B cell (primary cell): ENCODE data around the gene DLG2. TPM values are rescaled to one million over a fixed set of nuclear protein-coding genes. Genes with fewer than 3 reads are reported as not detected.
"Not testable (repeated sequence)": the region's sequence is repeated elsewhere in the genome, so short reads cannot be mapped to it uniquely, and the experiment has no call there.

Experiments
- ATAC-seq: fragments of 200-7000 bp; cut with Tn5 transposase; one replicate; pipeline ENCODE4 v1.10.0; 2021; ENCODE audit warnings: low read depth, mild to moderate bottlenecking, moderate number of reproducible peaks, moderate library complexity
- CTCF ChIA-PET: fragments of 350-600 bp; sonication (Branson Sonifier 250); formaldehyde crosslinking; loops from one replicate; lab custom pipeline; 2021; ENCODE audit warnings: antibody characterized with exemption, inconsistent platforms; lab: Charles Lee
- POLR2A ChIA-PET: fragments of 350-600 bp; sonication (Branson Sonifier 250); formaldehyde crosslinking; loops from one replicate; lab custom pipeline; 2021; ENCODE audit warnings: antibody characterized with exemption; lab: Charles Lee
- DNase-seq: peaks from one replicate; pipeline ENCODE4 v3.0.0; 2013
- H2AFZ ChIP-seq: 2 replicates; pipeline ENCODE4 v1.6.1; 2012; ENCODE audit warnings: mild to moderate bottlenecking, low read depth, low read length; ENCODE audit not compliant: insufficient read depth, poor library complexity, severe bottlenecking
- H3K27ac ChIP-seq, 2 donors: 1 replicate in 1 of 2; 2 replicates in 1 of 2; pipeline ENCODE4 v1.5.1; 2012 to 2013; ENCODE audit warnings: low read length in 2 of 2, mild to moderate bottlenecking in 2 of 2, moderate library complexity in 1 of 2
- H3K27me3 ChIP-seq, 4 experiments: fragments of 200-600 bp in 1 of 4; sonication (generic) in 1 of 4; replicated peaks in 1 of 4; 1 replicate in 2 of 4; 2 replicates in 2 of 4; pipeline versions ENCODE4 v1.6.1 to v1.7.0; 2013 to 2016; ENCODE audit warnings: low read length in 3 of 4, mild to moderate bottlenecking in 2 of 4, mixed read lengths in 1 of 4, moderate library complexity in 1 of 4; ENCODE audit not compliant: insufficient read depth in 4 of 4, control insufficient read depth in 3 of 4; ENCODE audit errors: control extremely low read depth in 1 of 4
- H3K36me3 ChIP-seq, 2 experiments: replicated peaks in 1 of 2; 1 replicate in 1 of 2; 2 replicates in 1 of 2; pipeline versions ENCODE4 v1.6.1 to v1.7.1; 2013; ENCODE audit warnings: low read length in 1 of 2; ENCODE audit not compliant: insufficient read depth in 2 of 2, control insufficient read depth in 1 of 2; ENCODE audit errors: control extremely low read depth in 1 of 2, extremely low read depth in 1 of 2
- H3K4me1 ChIP-seq, 2 donors: fragments of 200-600 bp in 1 of 2; sonication (generic) in 1 of 2; 1 replicate in 1 of 2; 2 replicates in 1 of 2; pipeline versions ENCODE4 v1.5.1 to v1.6.1; 2013 to 2017; ENCODE audit warnings: low read length in 2 of 2; ENCODE audit not compliant: control insufficient read depth in 2 of 2, insufficient read depth in 2 of 2
- H3K4me2 ChIP-seq: replicated peaks from 2 replicates; pipeline ENCODE3; 2012; ENCODE audit warnings: mild to moderate bottlenecking, low read depth, low read length; ENCODE audit not compliant: poor library complexity, severe bottlenecking
- H3K4me3 ChIP-seq, 5 experiments: fragments of 200-600 bp in 1 of 5; sonication (generic) in 1 of 5; 1 replicate in 3 of 5; 2 replicates in 2 of 5; pipeline versions ENCODE4 v1.5.1 to v1.7.0; 2011 to 2016; ENCODE audit warnings: low read length in 4 of 5, mild to moderate bottlenecking in 4 of 5, low read depth in 2 of 5, control low read depth in 1 of 5, moderate library complexity in 1 of 5; ENCODE audit not compliant: insufficient read depth in 1 of 5; ENCODE audit errors: control extremely low read depth in 1 of 5, extremely low read depth in 1 of 5
- H3K79me2 ChIP-seq: fragments of 200-600 bp; sonication (generic); one replicate; pipeline ENCODE4 v1.6.0; 2016; ENCODE audit warnings: low read length; ENCODE audit not compliant: control insufficient read depth, insufficient read depth
- H3K9ac ChIP-seq: fragments of 200-600 bp; sonication (generic); 2 replicates; pipeline ENCODE4 v1.6.1; 2017; ENCODE audit warnings: mild to moderate bottlenecking, low read length, moderate library complexity
- H3K9me3 ChIP-seq, 3 donors: one replicate each; pipeline versions ENCODE4 v1.6.1 to v1.7.1; 2013; ENCODE audit warnings: low read length in 2 of 3; ENCODE audit not compliant: control insufficient read depth in 2 of 3, insufficient read depth in 1 of 3; ENCODE audit errors: control extremely low read depth in 1 of 3
- H4K20me1 ChIP-seq: 2 replicates; pipeline ENCODE4 v1.6.0; 2012; ENCODE audit warnings: mild to moderate bottlenecking, low read length; ENCODE audit not compliant: insufficient read depth, control insufficient read depth, poor library complexity, severe bottlenecking
- H3K27ac Mint-ChIP-seq: one replicate; pipeline ENCODE4 v1.8.0; 2021; ENCODE audit warnings: mixed read lengths
- H3K27me3 Mint-ChIP-seq: one replicate; pipeline ENCODE4 v1.8.0; 2021; ENCODE audit warnings: mixed read lengths
- H3K4me1 Mint-ChIP-seq: one replicate; pipeline ENCODE4 v1.8.0; 2021; ENCODE audit warnings: mixed read lengths
- H3K4me3 Mint-ChIP-seq: one replicate; pipeline ENCODE4 v1.8.0; 2021; ENCODE audit warnings: mixed read lengths
- H3K9me3 Mint-ChIP-seq: one replicate; pipeline ENCODE4 v1.8.0; 2022; ENCODE audit warnings: mixed read lengths; ENCODE audit not compliant: insufficient read depth
- EZH2 ChIP-seq: IDR thresholded peaks from 2 replicates; pipeline ENCODE4 v1.6.1; 2012; ENCODE audit warnings: borderline replicate concordance, low read depth, mild to moderate bottlenecking, moderate library complexity, low read length; ENCODE audit not compliant: insufficient read depth, poor library complexity, severe bottlenecking
- WGBS: methylation state at CpG from one replicate; pipeline ENCODE4 v1.1.5; 2013; ENCODE audit warnings: missing lambda C conversion rate; ENCODE audit not compliant: insufficient coverage; 5-methylcytosine and 5-hydroxymethylcytosine counted together
- intact Hi-C: fragments of 100-400 bp; cut with micrococcal nuclease; formaldehyde crosslinking; loops from one replicate; pipeline ENCODE4 v1.10.0; 2022
- polyA plus RNA-seq: library from polyadenylated mRNA; depleted of rRNA; stranded (reverse); fragments of >200 nt; gene quantifications from 2 replicates; pipeline ENCODE4 v1.2.3, GENCODE V29; 2012
- total RNA-seq, 2 donors: library from RNA; stranded (reverse); fragments of 120-200 nt in 1 of 2; gene quantifications; 1 replicate in 1 of 2; 2 replicates in 1 of 2; pipeline versions ENCODE4 v1.2.3 to v1.2.4, GENCODE V29; 2013 to 2022
- TF ChIP-seq, protein P1 (sequence below): fragments of 200-600 bp; IDR thresholded peaks from one replicate; pipeline ENCODE4 v1.8.0; 2022; ENCODE audit warnings: antibody characterized with exemption, mild to moderate bottlenecking

DLG2 gene
- total and polyA plus RNA-seq, 2 donors (not counting 1 experiment from before 2014, with no cell fraction given) = 0.54 to 5.4 TPM

DNA sequence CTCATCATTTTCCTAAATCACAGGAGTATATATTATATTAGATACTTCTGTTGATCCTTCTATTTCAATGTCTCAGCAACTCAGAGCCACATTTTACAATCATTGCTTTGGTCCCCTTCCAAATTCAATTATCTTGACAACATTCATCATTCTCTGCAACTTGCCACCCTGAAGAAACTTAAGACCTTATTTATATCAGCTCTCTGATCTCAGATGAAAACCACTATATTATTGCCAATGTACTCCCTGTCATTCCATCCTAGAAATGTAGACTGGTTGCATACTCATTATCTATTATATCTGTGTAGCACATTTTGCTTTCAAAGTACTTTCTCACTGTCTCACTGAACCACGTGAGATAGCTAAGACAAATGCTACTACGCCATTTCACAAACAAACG, 379.3 kb downstream of the DLG2 start:
- Histone ChIP-seq H3K27ac (no peak overlapping the region), H3K79me2 (no peaks in the 10 kb centered on the region), H3K4me1 (no peaks in the 10 kb centered on the region), H3K36me3 (no peaks in the 10 kb centered on the region), H4K20me1 (no peaks in the 10 kb centered on the region), H3K4me2 (no peak overlapping the region), H3K9me3 (no peaks in the 10 kb centered on the region), H2AFZ (no peak overlapping the region), H3K27me3 (no peaks in the 10 kb centered on the region), H3K4me3 (no peak overlapping the region), H3K9ac (no peak overlapping the region)
- 89% methylated on average over 3 of the region's 3 CpGs for WGBS
- intact Hi-C loops = no loop called here
- Mint-ChIP-seq H3K4me1 (no peaks in the 10 kb centered on the region), H3K27me3 (no peaks in the 10 kb centered on the region), H3K9me3 (no peaks in the 10 kb centered on the region), H3K4me3 (no peak overlapping the region), H3K27ac (no peak overlapping the region)
- POLR2A ChIA-PET = no interaction called here
- CTCF ChIA-PET = interaction anchor here (1.3 kb wide), 1 partner anchor 18 kb away, joined by 3 read pairs; no protein-coding TSS in a partner anchor
- DNase-seq (no peak), ATAC-seq (no peak)
- no peak for TF ChIP-seq EZH2

DNA sequence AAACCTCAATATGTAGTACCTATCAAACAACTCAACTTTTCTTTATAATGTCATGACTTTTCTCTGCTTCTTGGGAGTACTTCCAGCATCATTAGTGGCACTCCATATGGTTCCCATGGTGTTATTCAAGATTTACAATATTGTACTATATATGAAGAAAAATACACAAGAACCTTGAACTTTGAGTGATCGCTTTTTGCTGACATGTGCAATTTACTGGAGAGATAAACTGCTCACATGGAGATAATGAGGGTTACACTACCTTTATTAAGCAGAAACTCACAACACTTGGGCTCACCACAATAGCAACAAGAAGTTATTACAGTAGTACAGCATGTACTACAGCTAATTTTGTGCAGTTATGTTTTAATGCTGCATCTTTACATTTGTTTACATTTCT, 388.2 kb downstream of the DLG2 start:
- ChIA-PET POLR2A (no interaction called here), CTCF (no interaction called here)
- no peaks in the 10 kb centered on the region for H4K20me1 ChIP-seq
- Mint-ChIP-seq H3K4me3 (no peak overlapping the region), H3K27me3 (no peaks in the 10 kb centered on the region), H3K27ac (no peak overlapping the region), H3K9me3 (peaks cover 4% of the 10 kb centered on the region), H3K4me1 (no peaks in the 10 kb centered on the region)
- H3K4me1 ChIP-seq = no peaks in the 10 kb centered on the region
- H3K79me2 ChIP-seq = no peaks in the 10 kb centered on the region
- no CpG with 5 or more reads among the region's 1 CpG for whole genome bisulfite sequencing
- no peak for ATAC-seq
- DNase-seq = no peak
- H3K4me3 ChIP-seq = no peak overlapping the region
- TF ChIP-seq EZH2 = no peak
- TF ChIP-seq, protein P1, sequence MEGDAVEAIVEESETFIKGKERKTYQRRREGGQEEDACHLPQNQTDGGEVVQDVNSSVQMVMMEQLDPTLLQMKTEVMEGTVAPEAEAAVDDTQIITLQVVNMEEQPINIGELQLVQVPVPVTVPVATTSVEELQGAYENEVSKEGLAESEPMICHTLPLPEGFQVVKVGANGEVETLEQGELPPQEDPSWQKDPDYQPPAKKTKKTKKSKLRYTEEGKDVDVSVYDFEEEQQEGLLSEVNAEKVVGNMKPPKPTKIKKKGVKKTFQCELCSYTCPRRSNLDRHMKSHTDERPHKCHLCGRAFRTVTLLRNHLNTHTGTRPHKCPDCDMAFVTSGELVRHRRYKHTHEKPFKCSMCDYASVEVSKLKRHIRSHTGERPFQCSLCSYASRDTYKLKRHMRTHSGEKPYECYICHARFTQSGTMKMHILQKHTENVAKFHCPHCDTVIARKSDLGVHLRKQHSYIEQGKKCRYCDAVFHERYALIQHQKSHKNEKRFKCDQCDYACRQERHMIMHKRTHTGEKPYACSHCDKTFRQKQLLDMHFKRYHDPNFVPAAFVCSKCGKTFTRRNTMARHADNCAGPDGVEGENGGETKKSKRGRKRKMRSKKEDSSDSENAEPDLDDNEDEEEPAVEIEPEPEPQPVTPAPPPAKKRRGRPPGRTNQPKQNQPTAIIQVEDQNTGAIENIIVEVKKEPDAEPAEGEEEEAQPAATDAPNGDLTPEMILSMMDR = no peak
- no peak overlapping the region for H3K9ac ChIP-seq
- H3K27me3 ChIP-seq = no peaks in the 10 kb centered on the region
- intact Hi-C loops = no loop called here
- no peaks in the 10 kb centered on the region for H3K36me3 ChIP-seq
- peaks cover 0 to 1% (median 0%) of the 10 kb centered on the region in 3 donors for H3K9me3 ChIP-seq
- no peak overlapping the region for H3K4me2 ChIP-seq
- H2AFZ ChIP-seq = no peak overlapping the region
- H3K27ac ChIP-seq = no peak overlapping the region

GRCh38 chr11:85238038-85238437, 389.1 kb downstream of the DLG2 start:
- H3K36me3 ChIP-seq, H2AFZ ChIP-seq, H3K4me2 ChIP-seq, ATAC-seq, H3K27ac Mint-ChIP-seq, DNase-seq, H3K9me3 Mint-ChIP-seq, H3K4me1 ChIP-seq, POLR2A ChIA-PET, H3K9ac ChIP-seq, H3K27me3 Mint-ChIP-seq, H3K4me3 Mint-ChIP-seq, H3K27ac ChIP-seq, H3K4me3 ChIP-seq, H3K27me3 ChIP-seq, intact Hi-C loops, H4K20me1 ChIP-seq, H3K79me2 ChIP-seq, H3K9me3 ChIP-seq, H3K4me1 Mint-ChIP-seq: not testable (repeated sequence)
- CTCF ChIA-PET = interaction anchor here (0.7 kb wide), 1 partner anchor 51 kb away, joined by 5 read pairs; no protein-coding TSS in a partner anchor
- no CpG with 5 or more reads among the region's 2 CpGs for WGBS
